Fibroblast of skin of right biceps (primary cell): ENCODE data around the gene TLE2.
A peak's percentile ranks its signal among the peaks of the same experiment; 100 is the strongest.
"Not testable (repeated sequence)": the region's sequence is repeated elsewhere in the genome, so short reads cannot be mapped to it uniquely, and the experiment has no call there.

Experiments
- DNase-seq: peaks from one replicate; pipeline ENCODE4 v3.0.0-alpha.2; 2013

TLE2 gene

DNA sequence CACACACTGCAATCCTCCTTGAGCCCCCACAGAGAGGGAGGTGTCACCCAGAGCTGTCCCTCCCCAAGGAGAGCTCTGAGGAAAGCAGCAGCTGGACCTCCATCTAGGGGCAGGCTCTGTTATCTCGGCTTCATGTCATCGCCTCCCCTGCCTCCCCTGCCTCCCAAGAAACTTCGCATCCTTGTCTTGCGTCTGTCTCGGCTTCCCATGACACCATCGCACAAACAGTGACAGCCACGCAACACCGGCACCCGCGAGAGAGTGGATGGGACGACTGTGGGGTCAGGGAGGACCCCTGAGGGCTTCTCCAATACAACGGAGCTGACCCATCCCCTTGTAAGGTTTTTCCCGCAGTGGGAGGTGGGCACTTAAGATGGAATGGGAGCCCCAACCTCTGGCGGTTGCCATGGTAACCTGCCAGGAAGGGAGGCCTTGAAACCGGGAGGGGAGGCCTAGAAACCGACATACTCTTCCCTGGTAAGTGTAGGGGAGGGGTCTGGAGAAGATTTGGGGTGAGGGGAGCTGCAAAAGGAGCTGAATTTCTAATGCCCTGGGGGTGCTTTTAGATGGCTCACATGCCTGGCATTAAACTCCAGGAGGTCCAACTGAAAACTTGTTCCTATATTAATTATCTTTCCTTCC lies 16.3 kb downstream of the TLE2 start:
- no peak for DNase-seq

DNA sequence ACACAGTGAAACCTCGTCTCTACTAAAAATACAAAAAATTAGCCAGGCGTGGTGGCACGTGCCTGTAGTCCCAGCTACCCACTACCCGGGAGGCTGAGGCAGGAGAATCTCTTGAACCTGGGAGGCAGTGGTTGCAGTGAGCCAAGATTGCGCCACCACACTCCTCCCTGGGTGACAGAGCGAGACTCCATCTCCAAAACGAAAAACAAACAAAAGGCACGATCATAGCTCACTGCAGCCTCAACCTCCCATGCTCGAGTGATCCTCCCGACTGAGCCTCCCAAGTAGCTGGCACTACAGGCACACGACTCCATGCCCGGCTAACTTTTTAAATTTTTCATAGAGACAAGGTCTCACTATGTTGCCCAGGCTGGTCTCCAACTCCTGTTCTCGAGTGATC lies 17.0 kb downstream of the TLE2 start:
- DNase-seq: not testable (repeated sequence)

DNA sequence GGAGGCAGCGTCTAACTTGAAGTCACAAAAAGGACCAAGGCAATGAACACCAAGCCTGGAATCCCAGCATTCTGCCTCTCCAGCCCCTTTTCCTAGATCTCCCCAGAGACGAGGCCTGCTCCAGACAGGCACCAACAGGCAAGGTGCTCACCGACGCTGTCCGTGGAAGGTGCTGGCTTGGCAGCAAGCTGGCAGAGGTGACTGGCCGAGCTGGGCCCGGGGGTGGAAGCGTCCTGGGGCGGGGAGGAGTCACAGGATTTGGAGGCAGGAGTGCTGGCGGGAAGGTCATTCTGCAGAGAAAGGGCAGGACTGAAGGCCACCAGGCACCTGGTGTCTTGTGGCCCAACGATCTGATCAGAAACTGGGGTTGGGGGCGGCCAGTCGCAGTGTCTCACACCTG lies 18.2 kb downstream of the TLE2 start:
- no peak for DNase-seq

DNA sequence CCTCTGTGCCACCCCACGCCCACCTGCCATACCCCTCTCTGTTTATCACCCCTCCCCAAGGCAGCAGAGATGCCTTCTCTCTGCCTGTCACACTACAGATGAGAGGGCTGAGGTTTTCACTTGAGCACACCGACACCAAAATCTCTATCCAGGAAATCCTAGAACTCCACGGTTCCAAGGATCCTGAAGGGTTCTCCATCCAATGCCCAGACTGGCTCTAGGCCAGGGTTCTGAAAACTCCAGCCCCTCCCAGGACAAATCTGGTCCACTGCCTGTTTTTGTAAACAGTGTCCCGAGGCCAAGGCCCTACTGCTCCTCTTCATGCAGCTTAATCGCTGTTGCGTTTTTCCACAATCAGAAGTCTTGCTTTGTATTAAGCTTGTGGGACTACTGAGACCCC lies 20.1 kb downstream of the TLE2 start:
- DNase-seq: no peak

DNA sequence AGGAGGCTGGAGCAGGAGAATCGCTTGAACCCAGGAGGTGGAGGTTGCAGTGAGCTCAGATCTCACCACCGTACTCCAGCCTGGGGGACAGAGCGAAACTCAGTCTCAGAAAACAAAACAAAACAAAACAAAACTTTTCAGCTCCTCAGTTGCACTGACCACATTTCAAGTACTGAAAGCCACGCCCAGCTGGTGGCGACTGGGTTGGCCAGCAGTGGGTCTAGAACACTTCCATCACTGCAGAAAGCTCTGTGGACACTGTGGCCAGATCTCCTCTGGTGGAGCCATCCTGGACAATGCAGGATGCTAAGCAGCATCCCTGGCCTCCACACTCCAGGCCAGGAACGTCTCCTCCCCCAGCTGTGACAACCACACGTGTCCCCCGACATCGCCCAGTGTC lies 21.1 kb downstream of the TLE2 start:
- DNase-seq: no peak

DNA sequence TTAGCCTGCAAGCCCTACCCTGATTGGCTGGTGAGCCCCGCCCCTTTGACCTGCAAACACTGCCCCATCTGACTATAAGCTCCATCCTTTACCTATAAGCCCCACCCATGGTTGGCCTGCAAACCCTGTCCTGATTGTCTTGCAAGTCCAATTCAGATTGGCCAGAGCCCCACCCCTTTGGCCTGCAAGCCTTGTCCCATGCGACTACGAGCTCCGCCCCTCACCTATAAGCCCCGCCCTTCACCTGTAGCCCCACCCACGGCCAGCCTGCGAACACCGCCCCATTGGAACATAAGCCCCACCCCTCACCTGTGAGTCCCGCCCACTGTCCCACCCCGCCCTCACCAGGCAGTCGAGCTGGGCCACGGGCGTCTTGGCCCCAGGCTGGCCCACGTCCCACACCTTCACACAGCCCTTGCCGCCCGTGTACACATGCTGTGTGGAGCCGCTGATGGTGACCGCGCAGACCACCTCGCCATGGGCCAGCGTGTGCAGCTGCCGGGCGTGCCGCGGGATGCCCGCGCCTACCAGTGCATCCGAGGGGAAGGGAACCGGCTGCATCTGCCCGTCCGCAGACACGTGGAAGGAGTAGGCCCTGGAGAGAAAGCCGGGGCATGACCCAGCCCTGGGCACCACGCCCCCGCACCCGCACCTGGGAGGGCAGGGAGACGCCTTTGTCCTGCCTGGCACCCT lies 22.9 kb downstream of the TLE2 start:
- no peak for DNase-seq

DNA sequence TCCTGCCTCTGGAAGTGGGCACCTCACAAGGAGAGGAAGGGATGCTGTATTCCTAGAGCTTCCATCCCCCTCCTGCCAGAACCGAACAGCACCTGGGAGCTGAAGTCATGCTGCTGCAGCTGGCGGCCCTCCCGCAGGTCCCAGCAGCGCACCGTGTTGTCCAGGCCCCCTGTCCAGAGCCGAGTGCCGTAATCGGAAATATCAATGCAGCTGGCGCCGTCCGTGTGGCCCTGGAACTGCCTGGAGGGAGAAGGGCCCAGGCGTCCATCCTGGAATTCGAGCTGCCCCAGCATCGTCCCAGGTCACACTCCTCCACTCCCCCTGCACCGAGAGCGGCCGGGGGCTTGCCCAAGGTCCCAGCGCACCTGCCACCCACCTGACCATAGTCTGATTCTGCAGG lies 23.7 kb downstream of the TLE2 start:
- DNase-seq: no peak

DNA sequence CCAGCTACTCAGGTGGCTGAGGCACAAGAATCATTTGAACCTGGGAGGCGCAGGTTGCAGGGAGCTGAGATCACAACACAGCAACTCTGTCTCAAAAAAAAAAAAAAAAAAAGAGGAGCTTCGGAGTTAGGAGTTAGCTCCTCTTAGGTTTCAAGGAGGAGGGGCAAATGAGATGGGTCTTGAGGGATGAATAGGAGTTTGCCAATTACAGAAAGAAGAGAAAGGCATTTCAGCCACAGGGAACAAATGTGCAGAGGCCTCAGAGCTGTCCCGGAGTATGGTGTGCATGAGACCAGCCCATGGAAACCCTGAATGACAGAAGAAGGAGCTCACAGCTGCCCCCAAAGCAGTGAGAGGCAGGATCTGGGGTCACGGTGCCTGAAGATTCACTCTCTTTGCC lies 24.6 kb downstream of the TLE2 start:
- no peak for DNase-seq

DNA sequence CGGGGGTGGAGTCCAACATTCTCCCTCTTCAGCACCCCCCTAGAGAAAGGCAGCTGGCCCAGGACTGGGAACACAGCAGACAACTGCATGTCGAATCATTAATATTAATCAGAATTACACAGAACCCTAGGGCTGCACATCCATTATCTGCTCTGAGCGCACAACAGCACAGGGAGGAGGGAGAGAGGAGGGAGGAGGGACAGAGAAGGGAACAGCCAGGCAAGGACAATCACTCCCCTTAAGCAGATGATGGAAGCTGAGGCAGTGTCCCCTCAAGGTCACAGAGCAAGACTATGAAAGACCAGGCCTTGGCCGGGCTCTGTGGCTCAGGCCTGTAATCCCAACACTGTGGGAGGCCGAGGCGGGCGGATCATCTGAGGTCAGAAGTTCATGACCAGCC lies 26.0 kb downstream of the TLE2 start:
- no peak for DNase-seq

DNA sequence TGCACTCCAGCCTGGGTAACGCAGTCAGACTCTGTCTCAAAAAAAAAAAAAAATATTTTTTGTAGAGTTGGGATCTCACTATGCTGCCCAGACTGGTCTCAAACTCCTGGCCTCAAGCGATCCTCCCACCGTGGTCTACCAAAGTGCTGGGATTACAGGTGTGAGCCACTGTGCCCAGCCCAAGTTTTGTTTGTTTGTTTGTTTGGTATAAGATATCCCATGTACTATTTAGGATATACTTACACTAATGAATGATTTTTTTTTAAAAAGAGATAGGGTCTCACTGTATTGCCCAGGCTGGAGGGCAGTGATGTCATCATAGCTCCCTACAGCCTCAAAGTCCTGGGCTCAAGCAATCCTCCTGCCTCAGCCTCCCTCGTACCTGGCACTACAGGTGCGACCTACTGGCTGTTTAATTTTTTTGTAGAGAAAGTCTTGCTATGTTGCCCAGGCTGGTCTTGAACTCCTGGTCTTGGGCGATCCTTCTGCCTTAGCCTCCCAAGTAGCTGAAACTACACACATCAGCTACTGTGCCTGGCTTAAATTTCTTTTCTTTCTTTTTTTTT lies 27.8 kb downstream of the TLE2 start:
- DNase-seq: no peak

DNA sequence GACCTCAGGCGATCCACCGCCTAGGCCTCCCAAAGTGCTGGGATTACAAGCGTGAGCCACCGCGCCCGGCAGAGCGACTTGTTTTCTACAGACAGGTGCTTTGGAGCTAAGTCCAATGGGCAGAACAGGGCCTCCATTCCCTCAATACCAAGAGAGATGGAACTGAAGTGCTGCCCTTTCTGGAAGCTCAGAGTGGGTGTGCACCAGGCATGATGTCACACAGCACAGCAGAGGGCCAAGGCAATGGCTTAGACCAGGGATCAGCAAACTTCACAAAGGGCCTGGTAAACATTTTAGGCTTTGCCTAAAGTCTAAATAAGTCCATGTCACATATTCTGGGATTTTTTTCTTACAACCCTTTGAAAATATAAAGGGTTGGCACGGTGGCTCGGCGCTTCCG lies 30.4 kb downstream of the TLE2 start:
- DNase-seq: no peak

DNA sequence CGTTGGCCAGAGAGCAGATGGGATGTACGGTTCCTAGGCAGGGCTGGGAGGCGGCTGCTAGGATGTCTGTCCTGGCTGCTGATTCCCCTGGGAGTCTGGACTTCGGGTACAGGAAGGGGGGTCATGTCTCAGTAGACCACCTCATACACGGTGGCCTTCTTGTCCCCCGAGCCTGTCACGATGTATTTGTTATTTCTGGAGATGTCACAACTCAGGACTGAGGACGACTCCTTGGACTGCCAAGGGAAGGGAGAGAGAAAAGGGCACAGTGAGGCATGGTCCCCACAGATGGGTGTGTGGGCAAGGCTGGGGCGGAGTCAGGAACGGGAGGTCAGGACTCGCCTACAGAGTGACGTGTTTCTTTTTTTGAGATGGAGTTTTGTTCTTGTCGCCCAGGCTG lies 31.4 kb downstream of the TLE2 start:
- no peak for DNase-seq

DNA sequence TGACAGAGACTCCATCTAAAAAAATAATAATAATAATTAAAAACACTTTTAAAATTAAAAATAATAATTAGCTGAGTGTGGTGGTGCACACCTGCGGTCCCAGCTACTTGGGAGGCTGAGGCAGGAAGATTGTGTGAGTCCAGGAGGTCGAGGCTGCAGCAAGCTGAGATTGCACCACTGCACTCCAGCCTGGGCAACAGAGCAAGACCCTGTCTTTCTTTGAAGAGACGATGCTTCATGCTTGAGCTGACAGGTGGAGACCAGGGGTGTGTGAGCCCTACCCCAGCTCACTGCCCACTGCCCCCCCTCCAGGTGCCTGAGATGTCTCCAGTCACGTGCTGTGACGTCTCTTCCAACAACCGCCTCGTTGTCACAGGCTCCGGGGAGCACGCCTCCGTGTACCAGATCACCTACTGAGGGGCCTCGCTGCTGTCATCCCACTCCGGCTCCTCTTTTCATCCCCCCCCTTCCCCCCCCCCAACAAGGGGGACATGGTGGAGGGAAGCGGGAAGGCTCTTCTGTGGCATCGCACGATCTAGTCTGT lies 34.4 kb downstream of the TLE2 start:
- no peak for DNase-seq

DNA sequence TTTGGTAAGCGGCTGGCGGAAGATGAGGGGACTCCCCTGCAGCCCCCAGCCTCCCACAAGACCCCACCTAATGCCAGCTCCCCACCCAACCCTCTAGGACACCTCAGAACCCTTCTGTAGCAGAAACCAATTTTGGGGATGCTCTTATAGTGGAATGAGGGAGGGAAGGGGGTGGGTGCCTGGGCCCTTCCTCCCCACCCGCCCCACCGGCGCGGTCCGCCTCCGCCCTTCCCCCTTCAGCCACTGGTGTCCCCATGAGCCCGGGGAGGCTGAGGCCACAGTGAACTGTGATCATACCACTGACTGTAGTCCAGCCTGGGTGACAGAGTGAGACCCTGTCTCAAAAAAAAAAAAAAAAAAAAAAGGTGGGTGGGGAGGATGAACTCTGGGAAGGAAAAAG lies 35.5 kb downstream of the TLE2 start:
- no peak for DNase-seq

DNA sequence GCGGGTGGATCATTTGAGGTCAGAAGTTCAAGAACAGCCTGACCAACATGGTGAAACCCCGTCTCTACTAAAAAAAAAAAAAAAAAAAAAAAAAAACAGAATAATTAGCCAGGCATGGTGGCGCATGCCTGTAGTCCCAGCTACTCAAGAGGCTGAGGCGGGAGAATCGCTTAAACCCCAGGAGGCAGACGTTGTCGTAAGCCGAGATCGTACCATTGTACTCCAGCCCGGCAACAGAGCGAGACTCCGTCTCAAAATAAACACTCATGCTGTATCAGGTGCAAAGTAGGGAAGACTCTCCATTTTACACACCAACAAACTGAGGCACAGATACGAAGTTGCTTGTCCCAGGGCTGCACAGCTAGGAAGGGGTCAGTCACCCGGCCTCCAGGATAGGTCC lies 36.1 kb downstream of the TLE2 start:
- no peak for DNase-seq

DNA sequence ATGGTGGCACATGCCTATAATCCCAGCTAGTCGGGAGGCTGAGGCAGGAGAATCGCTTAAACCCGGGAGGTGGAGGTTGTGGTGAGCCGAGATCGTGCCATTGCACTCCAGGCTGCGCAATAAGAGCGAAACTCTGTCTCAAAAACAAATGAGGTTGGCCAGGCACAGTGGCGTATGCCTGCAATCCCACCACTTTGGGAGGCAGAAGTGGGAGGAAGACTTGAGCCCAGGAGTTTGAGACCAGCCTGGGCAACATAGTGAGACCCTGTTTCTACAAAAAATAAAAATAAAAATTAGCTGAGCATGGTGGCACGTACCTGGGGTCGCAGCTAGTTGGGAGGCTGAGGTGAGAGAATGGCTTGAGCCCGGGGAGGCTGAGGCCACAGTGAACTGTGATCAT lies 36.7 kb downstream of the TLE2 start:
- not testable (repeated sequence) for DNase-seq

DNA sequence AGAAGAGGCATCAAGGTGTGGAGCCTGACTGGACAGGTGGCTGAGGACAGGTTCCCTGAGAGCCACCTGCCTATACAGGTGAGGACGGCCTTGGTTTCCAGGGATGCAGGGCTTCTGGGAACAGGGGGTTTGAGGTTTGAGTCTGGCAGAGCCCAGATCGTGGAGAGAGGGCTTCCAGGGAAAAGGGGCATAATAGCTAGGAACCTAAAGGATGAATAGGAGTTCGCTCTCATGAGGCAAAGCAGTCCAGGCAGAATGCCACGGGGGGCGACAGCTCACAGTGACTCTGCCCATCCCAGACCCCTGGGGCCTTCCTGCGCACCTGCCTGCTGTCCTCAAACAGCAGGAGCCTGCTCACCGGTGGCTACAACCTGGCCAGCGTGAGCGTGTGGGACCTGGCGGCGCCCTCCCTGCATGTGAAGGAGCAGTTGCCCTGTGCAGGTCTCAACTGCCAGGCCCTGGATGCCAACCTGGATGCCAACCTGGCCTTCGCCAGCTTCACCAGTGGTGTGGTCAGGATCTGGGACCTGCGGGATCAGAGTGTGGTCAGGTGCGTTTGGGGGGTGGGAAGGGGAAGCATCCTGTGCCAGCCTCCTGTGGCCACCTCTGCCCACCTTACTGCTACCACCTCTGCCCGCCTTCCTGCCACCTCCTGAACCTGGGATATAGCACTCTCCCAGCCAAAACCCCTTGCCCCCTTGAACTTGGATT lies 39.7 kb downstream of the TLE2 start:
- DNase-seq: no peak

DNA sequence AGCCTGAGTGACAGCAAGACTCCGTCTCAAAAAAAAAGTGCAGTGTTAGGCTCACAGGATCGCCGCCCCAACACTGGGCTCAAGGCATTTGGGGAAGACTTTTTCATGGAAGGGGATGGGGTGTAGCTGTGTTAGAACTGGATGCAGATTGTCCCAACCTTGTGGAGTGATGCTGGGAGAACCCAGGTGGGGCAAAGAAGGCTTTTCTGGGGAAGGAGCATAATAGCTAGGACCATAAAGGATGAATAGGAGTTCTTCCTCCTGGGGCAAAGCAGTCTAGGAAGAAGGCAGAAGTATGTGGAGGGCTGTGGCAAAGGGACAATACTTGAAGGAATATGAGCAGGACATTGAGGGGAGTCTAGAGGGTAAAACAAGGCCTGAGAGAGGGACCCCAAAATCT lies 40.5 kb downstream of the TLE2 start:
- no peak for DNase-seq

DNA sequence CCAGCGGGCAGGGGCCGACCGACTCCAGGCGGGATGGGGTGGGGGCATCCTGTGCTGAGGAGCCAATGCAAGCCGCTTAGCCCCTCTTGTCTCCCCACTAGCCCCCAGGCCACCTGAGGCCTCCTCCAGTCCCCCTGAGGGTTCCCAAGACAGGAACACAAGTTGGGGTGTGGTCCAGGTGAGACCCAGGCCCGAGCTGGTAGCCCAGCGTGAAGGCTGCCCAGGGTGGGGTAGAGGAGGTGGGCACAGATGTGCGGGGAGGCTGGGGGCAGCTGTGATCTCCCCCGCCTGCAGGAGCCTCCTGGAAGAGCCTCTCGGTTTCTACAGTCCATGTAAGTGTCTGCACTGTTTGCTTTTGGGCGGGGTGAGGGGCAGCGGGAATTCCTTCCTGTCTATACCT lies 41.3 kb downstream of the TLE2 start:
- DNase-seq: no peak

DNA sequence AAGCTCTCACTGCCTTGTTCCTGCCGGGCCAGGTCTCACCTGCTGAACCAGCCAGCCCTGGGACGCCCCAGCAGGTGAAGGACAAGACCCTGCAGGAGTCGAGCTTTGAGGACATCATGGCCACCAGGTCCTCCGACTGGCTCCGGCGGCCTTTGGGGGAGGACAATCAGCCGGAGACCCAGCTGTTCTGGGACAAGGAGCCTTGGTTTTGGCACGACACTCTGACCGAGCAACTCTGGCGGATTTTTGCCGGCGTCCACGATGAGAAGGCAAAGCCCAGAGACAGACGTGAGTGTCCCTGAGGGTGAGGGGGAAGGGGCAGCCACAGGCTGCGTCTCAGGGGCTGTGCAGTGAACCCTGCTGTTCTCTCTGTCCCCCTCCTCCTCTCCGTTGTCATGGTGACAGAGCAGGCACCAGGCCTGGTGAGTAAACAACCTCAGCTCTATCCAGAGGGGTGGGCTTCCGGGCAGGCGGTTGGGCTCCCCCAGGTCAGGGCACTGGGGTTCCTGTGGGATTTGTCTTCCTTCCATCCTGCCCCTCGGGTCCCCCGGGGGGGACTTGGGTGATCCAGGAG lies 42.0 kb downstream of the TLE2 start:
- DNase-seq: peak; percentile 19

DNA sequence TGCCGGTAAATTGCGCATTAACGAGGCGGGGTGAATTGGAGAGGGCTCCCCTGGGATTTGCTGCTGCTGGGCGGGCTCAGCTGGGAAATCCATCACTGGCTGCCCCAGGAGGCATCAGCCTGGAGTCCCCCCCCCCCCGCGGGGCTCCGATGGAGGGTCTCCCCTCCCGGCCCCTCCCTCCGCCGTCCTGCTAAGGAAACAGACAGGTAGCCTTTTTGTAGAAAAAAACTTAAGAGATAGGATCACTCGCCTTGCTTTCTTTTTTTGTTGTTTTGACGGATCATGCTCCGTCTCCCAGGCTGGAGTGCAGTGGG lies 44.9 kb downstream of the TLE2 start:
- no peak for DNase-seq

DNA sequence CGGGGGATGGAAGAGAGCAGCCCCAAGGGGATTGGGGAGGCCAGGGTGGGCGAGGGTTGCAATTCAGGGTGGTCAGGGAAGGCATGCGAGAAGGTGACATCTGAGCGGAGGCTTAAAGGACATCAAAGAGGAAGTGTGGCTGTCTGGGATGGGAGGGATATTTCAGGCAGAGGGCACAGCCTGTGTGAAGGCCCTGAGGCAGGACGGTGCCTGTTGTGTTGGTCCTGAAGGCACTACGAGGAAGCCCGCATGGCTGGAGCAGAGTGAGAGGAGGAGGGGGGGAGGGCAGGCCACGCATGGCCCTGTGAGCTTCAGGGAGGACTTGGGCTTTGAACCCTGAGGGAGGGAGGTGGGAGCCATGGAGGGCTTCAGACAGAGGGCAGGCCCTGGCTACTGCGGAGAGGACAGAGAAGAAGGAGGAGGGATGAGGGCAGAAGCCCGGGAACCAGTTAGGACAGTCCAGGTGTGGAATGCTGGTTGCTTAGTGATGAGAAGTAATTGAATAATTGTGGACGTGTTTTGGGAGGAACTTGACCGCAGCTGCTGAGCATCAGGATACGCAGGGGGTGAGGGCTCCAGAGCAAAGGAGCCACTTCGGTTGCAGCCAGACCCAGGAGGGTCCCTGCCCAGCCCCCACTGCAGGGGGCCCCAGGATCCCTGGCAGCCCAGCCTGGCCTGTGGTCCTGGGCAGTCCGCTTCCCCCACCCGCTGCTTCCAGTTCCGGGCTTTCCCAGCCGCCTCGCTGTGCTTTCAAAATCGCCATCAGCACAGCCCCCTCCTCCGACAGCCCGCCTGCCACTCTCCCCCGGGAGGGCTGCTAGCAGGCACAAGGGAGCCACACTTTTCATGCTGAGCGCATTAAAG lies 45.5 kb downstream of the TLE2 start:
- peak; percentile 88 for DNase-seq

DNA sequence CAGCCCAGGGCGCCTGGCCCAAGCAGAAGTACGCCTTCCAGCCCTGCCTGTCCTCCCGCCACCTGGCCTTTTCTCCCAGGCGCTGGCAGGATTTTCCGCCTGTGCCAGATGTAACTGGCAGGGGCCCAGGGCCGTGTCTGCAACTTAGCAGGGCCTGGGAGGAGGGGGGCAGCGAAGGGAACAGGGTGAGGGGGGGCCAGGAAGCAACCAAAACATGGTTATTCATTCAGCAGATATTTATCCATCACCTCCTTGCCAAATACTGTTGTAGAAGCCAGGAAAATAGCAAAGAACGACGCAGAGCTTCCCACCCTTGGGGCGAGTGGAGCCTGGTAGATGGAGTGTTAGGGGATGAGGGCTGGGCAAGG lies 46.1 kb downstream of the TLE2 start:
- DNase-seq: peak; percentile 94
